HepG2 (cell line): ENCODE results near the gene CRYZL1. TPM values are rescaled to one million over a fixed set of nuclear protein-coding genes. Genes with fewer than 3 reads are reported as not detected.

Experiments
- ATF1 ChIP-seq: IDR thresholded peaks from 2 replicates; pipeline ENCODE4 v1.6.1; 2016; ENCODE audit warnings: mild to moderate bottlenecking, control low read depth
- E2F1 ChIP-seq: sonication (generic); formaldehyde crosslinking; IDR thresholded peaks from 2 replicates; pipeline ENCODE4 v1.5.0; 2020; ENCODE audit warnings: missing genetic modification reagents
- FOXM1 ChIP-seq: sonication (generic); formaldehyde crosslinking; IDR thresholded peaks from 2 replicates; pipeline ENCODE4 v1.5.0; 2020; ENCODE audit warnings: missing genetic modification reagents
- GATAD1 ChIP-seq: IDR thresholded peaks from 2 replicates; pipeline ENCODE4 v1.6.1; 2016; ENCODE audit warnings: missing genetic modification reagents, missing compliant biosample characterization
- HMG20A ChIP-seq: IDR thresholded peaks from 2 replicates; pipeline ENCODE4 v1.6.1; 2016; ENCODE audit warnings: borderline replicate concordance
- ISL2 ChIP-seq: sonication (generic); formaldehyde crosslinking; IDR thresholded peaks from 2 replicates; pipeline ENCODE4 v1.5.0; 2020; ENCODE audit warnings: missing genetic modification reagents
- KMT2B ChIP-seq: IDR thresholded peaks from 2 replicates; pipeline ENCODE4 v1.6.1; 2016; ENCODE audit warnings: missing genetic modification reagents, missing compliant biosample characterization
- MIER3 ChIP-seq: IDR thresholded peaks from 2 replicates; pipeline ENCODE4 v1.6.1; 2016; ENCODE audit warnings: missing compliant biosample characterization, borderline replicate concordance
- NFYC ChIP-seq: IDR thresholded peaks from 2 replicates; pipeline ENCODE4 v1.6.1; 2016; ENCODE audit warnings: missing genetic modification reagents, missing compliant biosample characterization
- NR2C2 ChIP-seq: sonication (generic); formaldehyde crosslinking; IDR thresholded peaks from 2 replicates; pipeline ENCODE4 v1.4.0; 2020; ENCODE audit warnings: missing genetic modification reagents, mild to moderate bottlenecking, moderate library complexity, borderline replicate concordance
- POLR2AphosphoS5 ChIP-seq: IDR thresholded peaks from 2 replicates; pipeline ENCODE4 v1.6.1; 2012; ENCODE audit warnings: low read depth, low read length
- PPARG ChIP-seq: conservative IDR thresholded peaks from 2 replicates; pipeline ENCODE4 v1.6.1; 2016; ENCODE audit warnings: missing biosample characterization, missing genetic modification reagents
- SAP130 ChIP-seq: IDR thresholded peaks from 2 replicates; pipeline ENCODE4 v1.6.1; 2016; ENCODE audit warnings: low read depth
- SMAD9 ChIP-seq: sonication (generic); formaldehyde crosslinking; IDR thresholded peaks from 2 replicates; pipeline ENCODE4 v1.5.1; 2020; ENCODE audit warnings: mild to moderate bottlenecking, missing genetic modification reagents
- SMYD3 ChIP-seq: sonication (generic); formaldehyde crosslinking; IDR thresholded peaks from 2 replicates; pipeline ENCODE4 v1.8.1; 2023; ENCODE audit warnings: mild to moderate bottlenecking, missing genetic modification reagents
- SOX6 ChIP-seq, 2 experiments: fragments of 450-650 bp in 1 of 2; sonication (generic) in 1 of 2; formaldehyde crosslinking in 1 of 2; IDR thresholded peaks; 2 replicates each; pipeline versions ENCODE4 v1.4.0 to v1.6.1; 2017 to 2020; ENCODE audit warnings: antibody characterized with exemption in 1 of 2, mild to moderate bottlenecking in 1 of 2, missing genetic modification reagents in 1 of 2
- TERF1 ChIP-seq: sonication (generic); formaldehyde crosslinking; IDR thresholded peaks from 2 replicates; pipeline ENCODE4 v1.8.0; 2022; ENCODE audit warnings: mild to moderate bottlenecking, missing genetic modification reagents, moderate library complexity
- U2AF2 ChIP-seq: fragments of 200-400 bp; formaldehyde crosslinking; IDR thresholded peaks from 2 replicates; pipeline ENCODE4 v1.6.1; 2017; ENCODE audit warnings: low read depth, mild to moderate bottlenecking, low read length
- ZC3H4 ChIP-seq: sonication (generic); formaldehyde crosslinking; IDR thresholded peaks from 2 replicates; pipeline ENCODE4 v1.4.0; 2020; ENCODE audit warnings: missing genetic modification reagents, borderline replicate concordance
- ZFP36L2 ChIP-seq: sonication (generic); formaldehyde crosslinking; IDR thresholded peaks from 2 replicates; pipeline ENCODE4 v1.4.0; 2020; ENCODE audit warnings: missing genetic modification reagents
- ZNF282 ChIP-seq: fragments of 450-650 bp; IDR thresholded peaks from 2 replicates; pipeline ENCODE4 v1.6.1; 2018; ENCODE audit not compliant: partially characterized antibody
- ZNF552 ChIP-seq: sonication (generic); formaldehyde crosslinking; IDR thresholded peaks from 2 replicates; pipeline ENCODE4 v1.9.0; 2022; ENCODE audit warnings: missing genetic modification reagents, mild to moderate bottlenecking, borderline replicate concordance
- ZNF574 ChIP-seq: sonication (generic); formaldehyde crosslinking; IDR thresholded peaks from 2 replicates; pipeline ENCODE4 v1.4.0; 2020; ENCODE audit warnings: missing genetic modification reagents
- polyA plus RNA-seq, 8 experiments: library from polyadenylated mRNA; depleted of rRNA in 3 of 8; stranded (reverse) in 7 of 8; unstranded in 1 of 8; fragments of >200 nt; fragmentation: Illumina TruSeq in 4 of 8; extraction: Trizol in 4 of 8; gene quantifications; 2 replicates each; pipeline versions ENCODE4 v1.2.1 to v1.2.3, GENCODE V29; 2011 to 2016; ENCODE audit warnings: low read depth in 4 of 8, missing spikeins in 1 of 8, mixed read lengths in 1 of 8; ENCODE audit not compliant: insufficient read depth in 1 of 8
- total RNA-seq, 5 experiments: library from RNA; depleted of rRNA; stranded (reverse); fragments of >200 nt; fragmentation: Illumina TruSeq; extraction: Trizol; gene quantifications; 2 replicates each; pipeline ENCODE4 v1.2.3, GENCODE V29; 2016; ENCODE audit warnings: low read depth in 1 of 5
- TF ChIP-seq, protein P1 (sequence below): sonication (generic); formaldehyde crosslinking; IDR thresholded peaks from 2 replicates; pipeline ENCODE4 v1.4.0; 2020; ENCODE audit warnings: mild to moderate bottlenecking, missing genetic modification reagents
- TF ChIP-seq, protein P2 (sequence below): sonication (generic); formaldehyde crosslinking; IDR thresholded peaks from 2 replicates; pipeline ENCODE4 v1.4.0; 2020; ENCODE audit warnings: missing genetic modification reagents

Gene CRYZL1
- total and polyA plus RNA-seq, 2 of the 13 experiments (the other 11 are each of a cell fraction or from before 2014, with no cell fraction given) = 20.3 to 27.7 TPM

- TF ChIP-seq MIER3 (CRISPR knock-in tag) = 0 out of 2 replicates have a peak, but pooled peaks have one; percentile 25
- TF ChIP-seq KMT2B = 0 out of 2 replicates have a peak, but pooled peaks have one; percentile 34
- TF ChIP-seq, protein P1, sequence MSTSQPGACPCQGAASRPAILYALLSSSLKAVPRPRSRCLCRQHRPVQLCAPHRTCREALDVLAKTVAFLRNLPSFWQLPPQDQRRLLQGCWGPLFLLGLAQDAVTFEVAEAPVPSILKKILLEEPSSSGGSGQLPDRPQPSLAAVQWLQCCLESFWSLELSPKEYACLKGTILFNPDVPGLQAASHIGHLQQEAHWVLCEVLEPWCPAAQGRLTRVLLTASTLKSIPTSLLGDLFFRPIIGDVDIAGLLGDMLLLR (CRISPR knock-in tag) = no peak
- peak; percentile 88; the same call in 1 of the 2 replicates for TF ChIP-seq HMG20A (CRISPR knock-in tag)
- no peak for TF ChIP-seq ATF1 (CRISPR knock-in tag)
- TF ChIP-seq ZNF574 (CRISPR knock-in tag) = no peak
- TF ChIP-seq FOXM1 (CRISPR knock-in tag) = no peak
- TF ChIP-seq GATAD1 (CRISPR knock-in tag) = 0 out of 2 replicates have a peak, but pooled peaks have one; percentile 29
- TF ChIP-seq SMYD3 (CRISPR knock-in tag) = no peak
- TF ChIP-seq SMAD9 (CRISPR knock-in tag) = no peak
- TF ChIP-seq ZNF552 (CRISPR knock-in tag) = no peak
- TF ChIP-seq ZNF282 = no peak
- peak; percentile 46; the same call in 1 of the 2 replicates for TF ChIP-seq SAP130 (CRISPR knock-in tag)
- TF ChIP-seq ZC3H4 = no peak
- 0 out of 2 replicates have a peak, but pooled peaks have one; percentile 33 for TF ChIP-seq ISL2 (CRISPR knock-in tag)
- TF ChIP-seq SOX6 (IDR thresholded peaks at IDR 0.05) = no peak
- TF ChIP-seq SOX6 (CRISPR knock-in tag; IDR thresholded peaks at IDR 0.05) = peak; percentile 86
- TF ChIP-seq POLR2AphosphoS5 = no peak
- TF ChIP-seq U2AF2 = no peak
- no peak for TF ChIP-seq TERF1 (CRISPR knock-in tag)
- no peak for TF ChIP-seq ZFP36L2
- TF ChIP-seq, protein P2, sequence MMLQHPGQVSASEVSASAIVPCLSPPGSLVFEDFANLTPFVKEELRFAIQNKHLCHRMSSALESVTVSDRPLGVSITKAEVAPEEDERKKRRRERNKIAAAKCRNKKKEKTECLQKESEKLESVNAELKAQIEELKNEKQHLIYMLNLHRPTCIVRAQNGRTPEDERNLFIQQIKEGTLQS (CRISPR knock-in tag) = no peak
- TF ChIP-seq PPARG (CRISPR knock-in tag) = peak; percentile 54; the same call in 1 of the 2 replicates
- TF ChIP-seq NFYC (CRISPR knock-in tag) = no peak
- TF ChIP-seq E2F1 = no peak
- TF ChIP-seq NR2C2 (CRISPR knock-in tag) = no peak
These were observed 46.1 kb upstream of the CRYZL1 start (continued) for GRCh38 chr21:33687634-33688033.
